IPS-NIHi7 (cell line): ENCODE results near the gene PTP4A2.
"Not testable (repeated sequence)": the region's sequence is repeated elsewhere in the genome, so short reads cannot be mapped to it uniquely, and the experiment has no call there.

Experiments
- DNase-seq: peaks from one replicate; pipeline ENCODE4 v3.0.0; 2012; ENCODE audit warnings: mixed read lengths; ENCODE audit errors: extremely low spot score

Gene PTP4A2

DNA sequence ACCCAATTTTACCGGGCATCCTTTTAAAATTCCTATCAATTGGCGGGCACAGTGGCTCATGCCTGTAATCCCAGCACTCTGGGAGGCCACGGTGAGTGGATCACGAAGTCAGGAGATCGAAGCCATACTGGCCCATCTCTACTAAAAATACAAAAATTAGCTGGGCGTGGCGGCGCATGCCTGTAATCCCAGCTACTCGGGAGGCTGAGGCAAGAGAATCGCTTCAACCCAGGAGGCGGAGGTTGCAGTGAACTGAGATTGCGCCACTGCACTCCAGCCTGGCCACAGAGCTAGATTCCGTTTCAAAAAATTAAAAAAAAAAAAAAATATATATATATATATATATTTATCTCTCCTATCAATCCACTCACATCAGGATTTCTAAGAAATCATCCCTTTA lies 12.3 kb downstream of the PTP4A2 start:
- not testable (repeated sequence) for DNase-seq

DNA sequence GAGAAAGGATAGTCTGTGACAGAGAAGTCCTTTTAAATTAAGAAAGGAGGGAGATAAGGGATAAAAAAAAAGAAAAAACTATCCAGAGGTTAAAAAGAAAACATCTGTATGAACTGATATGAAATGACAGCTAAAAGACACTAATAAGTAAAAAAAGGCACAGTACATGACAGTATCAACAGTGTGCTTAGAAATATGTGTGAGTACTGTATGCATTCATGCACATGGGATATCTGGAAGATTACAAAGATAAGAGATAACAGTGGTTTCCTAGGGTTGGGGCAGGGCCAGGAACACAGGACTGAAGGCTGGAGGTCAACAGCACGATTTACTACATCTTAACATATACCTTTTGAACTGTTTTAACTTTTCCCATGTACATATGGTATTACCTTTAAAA lies 13.3 kb downstream of the PTP4A2 start:
- no peak for DNase-seq

DNA sequence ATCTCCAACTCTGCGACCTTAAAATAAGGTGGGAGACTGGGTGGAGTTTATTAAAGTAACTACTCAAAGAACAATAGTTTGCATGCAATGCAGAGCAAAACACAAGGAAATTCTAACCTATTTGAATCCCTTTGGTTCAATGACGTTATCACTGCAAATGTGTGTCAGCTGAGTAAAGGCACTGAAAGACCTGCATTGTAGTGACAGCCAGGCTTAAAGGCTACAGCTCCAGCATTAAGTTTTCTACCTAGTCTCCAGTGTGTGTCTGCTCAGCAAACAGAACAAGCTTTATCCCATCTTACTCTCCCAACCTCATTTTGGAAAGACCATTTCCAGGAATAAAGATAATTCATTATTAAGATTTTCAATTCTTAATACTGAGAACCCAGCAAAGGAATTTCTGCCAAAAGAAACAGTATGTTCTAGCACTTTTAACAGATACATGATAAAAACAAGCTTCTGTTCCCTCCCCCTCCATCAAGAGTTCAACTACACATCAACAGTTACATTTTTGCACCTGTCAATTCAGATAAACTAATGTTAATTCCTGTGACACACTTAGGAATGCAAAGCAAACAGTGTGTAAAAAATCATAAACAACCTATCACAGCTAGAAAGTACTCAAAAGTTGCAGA lies 14.2 kb downstream of the PTP4A2 start:
- DNase-seq, result no peak

DNA sequence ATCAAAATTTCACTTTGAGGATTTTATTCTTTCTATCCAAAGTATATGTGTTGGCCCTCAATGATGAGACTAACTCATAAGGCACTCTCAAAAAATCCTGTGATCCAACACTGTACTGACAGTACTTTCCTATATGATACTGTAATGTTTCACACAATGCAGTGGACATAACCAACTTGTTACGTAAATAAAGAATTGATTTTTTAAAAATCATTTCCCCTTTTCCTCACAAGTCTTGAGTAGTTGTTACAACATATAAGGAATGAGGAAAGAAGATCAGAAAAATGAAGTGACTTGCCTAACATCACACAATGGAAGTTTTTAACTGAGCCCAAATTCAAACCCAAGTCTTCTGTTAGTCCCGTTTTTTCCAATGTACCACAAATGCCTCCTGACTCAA lies 17.2 kb downstream of the PTP4A2 start:
- DNase-seq, result no peak

DNA sequence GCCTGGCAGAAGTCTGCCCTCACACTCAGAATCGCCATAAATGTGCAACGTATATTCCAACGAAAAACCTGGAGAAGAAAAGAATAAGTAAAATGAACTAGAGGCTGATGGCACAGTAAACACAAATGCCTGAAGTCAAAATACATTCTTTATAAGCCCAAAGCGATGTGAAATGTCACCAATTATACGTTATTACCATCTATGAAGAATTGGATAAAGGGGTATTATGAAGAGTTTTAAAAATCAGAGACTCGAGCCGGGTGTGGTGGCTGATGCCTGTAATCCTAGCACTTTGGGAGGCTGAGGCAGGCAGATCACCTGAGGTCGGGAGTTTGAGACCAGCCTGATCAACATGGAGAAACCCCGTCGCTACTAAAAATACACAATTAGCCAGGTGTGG lies 18.6 kb downstream of the PTP4A2 start:
- DNase-seq, result no peak

DNA sequence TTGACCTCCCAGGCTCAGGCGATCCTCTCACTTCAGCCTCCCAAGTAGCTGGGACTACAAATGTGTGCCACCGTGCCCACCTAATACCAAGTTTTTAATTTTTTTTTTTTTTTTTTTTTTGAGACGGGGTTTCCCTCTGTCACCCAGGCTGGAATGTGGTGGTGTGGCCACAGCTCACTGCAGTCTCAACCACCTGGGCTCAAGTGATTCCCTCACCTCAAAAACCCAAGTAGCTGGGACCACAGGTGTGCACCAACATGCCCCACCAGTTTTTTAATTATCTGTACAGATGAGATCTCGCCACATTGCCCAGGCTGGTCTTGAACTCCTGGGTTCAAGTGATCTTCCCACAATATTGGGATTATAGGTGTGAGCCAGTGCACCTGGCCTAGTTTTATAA lies 22.7 kb downstream of the PTP4A2 start:
- DNase-seq, result no peak

DNA sequence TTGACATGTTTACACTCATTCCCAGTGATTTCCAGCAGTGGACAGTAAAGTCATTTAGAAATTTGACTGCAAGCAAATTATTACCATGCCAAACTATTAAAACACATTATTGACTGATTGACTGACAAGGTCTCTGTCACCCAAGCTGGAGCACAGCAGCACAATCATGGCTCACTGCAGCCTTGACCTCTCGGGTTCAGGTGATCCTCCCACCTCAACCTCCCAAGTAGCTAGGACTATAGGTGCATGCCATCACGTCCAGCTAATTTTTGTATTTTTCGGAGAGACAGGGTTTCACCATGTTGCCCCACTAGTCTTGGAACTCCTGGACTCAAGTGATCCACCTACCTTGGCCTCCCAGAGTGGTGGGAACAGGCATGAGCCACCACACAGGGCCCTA lies 24.2 kb downstream of the PTP4A2 start:
- DNase-seq, result no peak

DNA sequence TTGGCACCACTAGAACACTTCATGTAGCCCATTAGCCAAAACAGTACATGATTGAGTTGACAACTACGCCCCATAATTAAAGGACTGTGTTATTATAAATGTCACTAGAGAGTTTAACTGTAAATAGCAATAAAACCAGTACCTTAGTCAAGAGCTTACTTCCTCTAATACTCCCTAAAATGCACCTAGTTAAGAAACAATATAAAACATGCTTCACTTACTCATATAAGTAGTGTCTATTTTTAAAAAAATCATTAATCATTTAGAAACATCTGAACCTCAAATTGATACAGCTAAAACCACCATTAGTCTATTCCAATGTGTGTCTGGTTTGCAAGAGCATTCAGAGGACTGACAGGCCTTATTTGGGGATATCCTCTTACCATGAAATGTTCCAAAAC lies 25.3 kb downstream of the PTP4A2 start:
- no peak for DNase-seq

DNA sequence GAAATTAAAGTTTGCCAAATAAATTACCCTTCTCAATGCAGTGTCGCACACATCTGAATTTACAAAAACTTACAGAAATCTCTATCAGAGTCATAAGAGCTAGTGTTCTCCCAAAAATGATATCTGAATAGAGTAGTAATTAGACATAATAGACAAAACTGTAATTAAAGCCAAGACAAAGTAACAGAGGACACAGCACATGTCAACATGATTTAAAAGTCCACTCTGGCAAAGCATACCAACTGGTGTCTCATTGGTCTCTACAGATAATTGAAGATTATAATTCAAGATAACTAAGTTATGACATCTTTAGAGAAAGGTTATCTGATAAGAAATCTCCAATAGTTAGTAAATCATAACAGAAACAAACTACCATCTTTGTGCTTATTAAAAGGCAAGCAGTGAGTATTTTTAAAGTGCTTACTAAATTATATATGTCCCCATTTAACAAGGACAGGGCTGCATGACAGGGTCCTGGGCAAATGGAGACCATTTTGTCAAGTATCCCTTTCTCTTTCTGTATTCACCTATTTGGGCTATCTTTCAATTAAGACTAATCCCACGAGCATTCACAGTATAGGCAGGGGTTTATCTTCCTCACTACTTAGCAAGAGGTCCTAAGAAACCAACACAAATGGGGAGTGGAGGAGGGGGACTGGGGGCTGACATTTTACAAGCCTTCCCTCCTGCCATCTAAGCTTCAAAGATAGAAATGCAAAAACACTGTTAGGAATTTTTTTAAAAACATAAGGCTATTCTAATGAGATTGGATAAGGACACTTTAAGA lies 26.0 kb downstream of the PTP4A2 start:
- no peak for DNase-seq

DNA sequence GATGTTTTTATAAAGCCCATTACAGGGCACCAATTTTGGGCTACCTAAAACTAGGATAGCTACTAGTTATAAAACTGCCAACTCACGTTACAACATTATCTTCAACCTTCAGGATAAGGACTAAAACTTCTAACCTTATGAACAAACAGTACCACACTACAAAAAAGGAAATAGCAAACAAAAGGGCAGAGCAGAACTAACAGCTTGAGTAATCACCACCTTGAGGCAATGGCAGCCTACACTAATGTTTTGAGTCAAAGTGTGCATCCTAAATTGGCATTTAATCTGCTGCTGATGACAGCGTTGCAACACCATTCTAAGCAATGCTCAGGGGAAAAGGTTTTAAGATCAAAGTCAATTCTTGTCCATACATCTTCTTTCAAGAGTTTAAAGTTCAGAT lies 27.2 kb downstream of the PTP4A2 start:
- no peak for DNase-seq

DNA sequence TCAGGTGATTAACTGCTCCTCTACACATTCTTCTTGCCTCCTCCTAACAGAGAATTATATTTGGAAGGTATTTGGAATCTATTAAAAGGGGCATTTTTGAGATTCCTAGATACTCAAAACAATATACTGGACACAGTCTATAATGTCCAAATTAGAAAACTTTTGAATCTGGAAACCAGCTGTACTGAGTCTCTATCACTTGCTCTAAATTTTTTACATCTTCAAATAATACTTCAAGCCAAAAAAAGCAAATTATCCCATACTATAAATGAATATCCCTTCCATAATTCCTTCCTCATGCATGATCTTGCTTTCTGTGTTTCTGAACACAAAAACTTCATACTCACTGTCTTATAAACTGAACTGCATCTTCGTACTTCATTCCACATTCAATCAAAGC lies 28.5 kb downstream of the PTP4A2 start:
- no peak for DNase-seq

DNA sequence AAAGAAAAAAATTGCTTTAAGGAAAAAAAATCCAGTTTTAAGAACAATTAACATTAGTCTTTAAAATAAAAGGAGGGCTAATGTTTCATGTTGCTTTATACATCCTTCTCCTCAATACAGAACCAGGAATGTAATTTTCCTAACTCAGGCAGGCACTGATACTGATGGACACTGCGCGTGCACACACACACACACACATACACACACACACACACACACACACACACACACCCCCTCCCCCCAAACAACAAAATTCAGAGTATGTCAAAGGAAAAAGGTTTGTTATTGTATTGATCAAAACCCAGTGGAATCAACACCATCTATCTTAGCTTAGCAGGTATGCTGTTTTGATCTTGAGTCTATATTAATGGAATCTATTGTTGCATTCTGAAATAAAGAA lies 31.6 kb downstream of the PTP4A2 start:
- no peak for DNase-seq

DNA sequence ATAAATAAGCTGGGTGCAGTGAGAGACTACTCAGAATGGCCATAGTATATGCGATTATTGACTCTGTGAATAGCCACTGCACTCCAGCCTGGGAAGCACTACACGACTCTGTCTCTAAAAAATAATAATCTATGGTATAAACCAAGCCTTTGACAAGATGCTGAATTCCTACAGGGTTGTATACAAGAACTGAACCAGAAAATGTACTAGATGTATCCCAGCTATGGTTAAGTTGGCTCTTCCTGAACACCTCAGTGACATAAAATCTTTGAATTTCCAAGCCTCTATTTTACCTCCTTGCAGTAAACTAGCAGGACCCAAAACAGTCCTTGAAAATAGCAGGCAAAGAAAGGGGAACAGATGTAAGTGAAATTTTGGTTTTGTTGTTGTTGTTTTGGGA lies 32.5 kb downstream of the PTP4A2 start:
- no peak for DNase-seq

DNA sequence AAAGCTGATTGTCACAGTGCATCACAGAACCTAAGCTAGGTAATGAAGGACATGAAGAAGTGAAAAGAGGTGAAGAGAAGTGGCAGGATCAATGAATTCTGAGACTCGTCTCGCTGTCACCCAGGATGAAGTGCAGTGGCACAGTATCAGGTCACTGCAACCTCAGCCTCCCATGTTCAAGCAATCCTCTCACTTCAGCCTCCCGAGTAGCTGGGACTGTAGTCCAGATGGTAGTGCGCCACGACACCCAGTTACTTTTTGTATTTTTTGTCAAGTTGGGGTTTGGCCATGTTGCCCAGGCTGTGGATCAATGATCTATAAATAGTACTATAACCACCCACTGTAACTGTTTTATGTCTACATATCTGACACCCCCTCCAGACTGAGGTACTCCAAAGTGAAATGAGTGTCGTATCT lies 33.1 kb downstream of the PTP4A2 start:
- no peak for DNase-seq

DNA sequence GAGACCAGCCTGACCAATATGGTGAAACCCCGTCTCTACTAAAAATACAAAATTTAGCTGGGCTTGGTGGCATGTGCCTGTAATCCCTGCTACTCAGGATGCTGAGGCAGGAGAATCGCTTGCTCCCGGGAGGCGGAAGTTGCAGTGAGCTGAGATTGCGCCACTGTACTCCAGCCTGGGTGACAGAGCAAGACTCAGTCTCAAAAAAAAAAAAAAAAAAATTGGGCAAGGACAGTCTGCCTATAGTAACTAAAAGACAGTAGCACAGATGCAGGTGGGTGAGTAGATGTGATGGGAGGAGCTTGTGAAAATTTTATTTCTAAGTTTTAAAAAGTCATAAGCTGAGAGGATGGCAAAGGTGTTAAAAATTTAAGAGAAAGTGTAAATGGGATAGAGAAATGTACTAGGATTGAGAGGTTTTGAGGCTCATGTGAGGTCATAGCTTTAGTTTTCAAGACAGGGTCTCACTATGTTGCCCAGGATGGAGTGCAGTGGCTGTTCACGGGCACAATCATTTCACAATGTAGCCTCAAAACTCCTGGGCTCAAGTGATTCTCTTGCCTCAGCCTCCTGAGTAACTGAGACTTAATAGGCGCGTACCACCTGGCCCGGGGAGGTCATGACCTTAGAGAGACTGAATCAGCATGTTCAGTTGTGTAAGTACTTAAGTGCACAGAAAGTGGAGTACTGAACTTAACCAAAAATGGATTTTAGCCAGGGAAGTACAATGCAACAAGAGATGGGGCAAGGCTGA lies 33.7 kb downstream of the PTP4A2 start:
- DNase-seq, result no peak

DNA sequence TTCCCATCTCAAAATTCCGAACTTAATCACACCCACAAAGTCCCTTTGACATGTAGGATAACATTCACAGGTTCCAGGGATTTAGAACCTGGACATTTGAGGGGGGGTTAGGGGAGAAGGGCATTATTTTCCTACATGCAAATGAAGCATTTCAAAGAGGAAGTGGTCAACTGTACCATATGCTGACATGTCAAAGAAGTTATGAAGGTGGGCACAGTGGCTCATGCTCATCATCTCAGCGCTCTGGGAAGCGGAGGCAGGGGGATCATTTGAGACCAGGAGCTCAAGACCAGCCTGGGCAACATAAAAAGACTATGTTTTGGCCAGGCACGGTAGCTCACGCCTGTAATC lies 35.7 kb downstream of the PTP4A2 start:
- DNase-seq, result no peak

DNA sequence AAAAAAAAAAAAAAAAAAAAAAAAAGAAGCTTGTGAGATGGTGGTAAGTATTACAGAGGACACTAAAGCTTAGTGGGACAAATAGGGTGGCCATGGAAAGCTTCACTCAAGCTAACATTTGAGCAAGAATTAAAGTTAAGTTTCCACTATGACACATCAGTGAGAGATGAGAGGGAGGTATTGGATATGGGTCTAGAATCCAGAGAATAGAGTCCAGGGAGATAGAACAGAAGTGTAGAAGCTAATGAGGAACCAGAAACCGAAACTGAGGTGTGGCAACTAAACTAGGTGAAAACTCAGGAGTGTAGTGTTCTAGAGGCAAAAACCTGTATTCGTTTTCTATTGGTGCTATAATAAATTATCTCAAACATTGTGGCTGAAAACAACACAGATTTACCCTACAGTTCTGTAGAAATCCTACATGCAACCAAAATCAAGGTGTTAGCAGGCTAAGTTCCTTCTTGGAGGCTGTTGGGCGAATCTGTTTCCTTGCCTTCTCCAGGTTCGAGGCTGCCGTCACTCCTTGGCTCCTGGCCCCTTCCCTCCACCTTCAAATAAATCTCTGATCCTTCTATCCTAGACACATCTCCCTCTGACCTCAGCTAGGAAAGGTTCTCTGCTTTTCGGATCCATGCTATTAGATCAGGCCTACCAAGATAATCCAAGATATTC lies 36.2 kb downstream of the PTP4A2 start:
- DNase-seq, result no peak

DNA sequence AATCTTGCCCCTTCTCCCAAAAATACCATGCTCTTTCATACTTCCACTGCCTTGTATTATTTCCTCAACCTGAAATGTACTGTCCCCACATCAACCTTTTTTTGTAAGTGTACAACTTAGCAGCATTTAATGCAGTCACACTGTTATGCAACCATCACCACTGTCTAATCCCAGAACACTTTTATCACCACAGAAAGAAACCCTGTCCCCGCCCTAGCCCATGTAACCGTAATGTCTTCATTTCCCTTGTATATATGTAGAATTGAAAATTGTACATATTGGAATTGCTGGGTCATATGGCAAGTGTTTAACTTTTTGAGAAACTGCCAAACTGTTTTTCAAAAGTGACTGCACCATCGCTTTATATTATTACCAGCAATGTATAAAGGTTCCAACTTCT lies 37.4 kb downstream of the PTP4A2 start:
- DNase-seq, result no peak

DNA sequence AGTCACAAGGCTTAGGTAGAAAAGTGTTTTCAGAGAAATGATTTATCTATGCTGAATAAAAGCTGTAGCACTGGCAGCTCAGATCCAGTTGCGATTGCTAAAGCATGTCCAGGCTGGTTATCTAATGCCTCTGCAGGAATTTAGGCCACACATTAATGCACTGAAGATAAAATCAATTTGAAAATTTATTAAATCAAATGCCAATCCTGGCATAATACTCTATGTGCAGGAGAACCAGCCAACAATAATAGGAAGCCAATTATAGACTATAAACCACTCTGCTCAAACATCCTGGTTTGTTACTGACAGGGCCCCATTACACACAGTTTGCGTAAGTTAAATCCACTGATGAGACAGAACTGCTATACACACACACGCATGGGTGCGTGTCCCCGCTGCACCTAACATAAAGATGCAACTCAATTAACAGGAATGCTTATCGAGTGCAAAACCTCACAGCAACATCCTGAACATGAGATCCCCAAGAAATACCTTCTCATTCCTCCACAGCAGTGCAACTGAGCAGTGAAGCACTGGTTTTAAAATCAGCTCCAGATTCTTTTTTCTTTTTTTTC lies 40.6 kb downstream of the PTP4A2 start:
- no peak for DNase-seq

DNA sequence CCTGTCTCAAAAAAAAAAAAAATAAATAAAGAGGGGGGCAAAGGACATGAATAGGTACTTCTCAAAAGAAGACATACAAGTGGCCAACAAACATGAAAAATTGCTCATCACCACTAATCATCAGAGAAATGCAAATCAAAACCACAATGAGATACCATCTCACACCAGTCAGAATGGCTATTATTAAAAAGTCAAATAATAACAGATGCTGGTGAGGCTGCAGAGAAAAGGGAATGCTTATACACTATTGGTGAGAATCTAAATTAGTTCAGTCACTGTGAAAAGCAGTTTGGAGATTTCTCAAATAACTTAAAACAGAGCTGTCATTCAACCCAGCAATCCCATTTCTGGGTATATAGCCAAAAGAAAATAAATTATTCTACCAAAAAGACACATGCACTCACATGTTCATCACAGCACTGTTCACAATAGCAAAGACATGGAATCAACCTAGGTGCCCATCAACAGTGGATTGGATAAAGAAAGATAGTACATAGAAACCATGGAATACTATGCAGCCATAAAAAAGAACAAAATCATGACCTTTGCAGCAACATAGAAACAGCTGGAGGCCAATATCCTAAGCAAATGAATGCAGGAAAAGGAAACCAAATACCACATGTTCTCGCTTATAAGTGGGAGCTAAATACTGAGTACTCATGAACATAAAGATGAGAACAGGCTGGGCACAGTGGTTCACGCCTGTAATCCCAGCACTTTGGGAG lies 42.5 kb downstream of the PTP4A2 start:
- not testable (repeated sequence) for DNase-seq

DNA sequence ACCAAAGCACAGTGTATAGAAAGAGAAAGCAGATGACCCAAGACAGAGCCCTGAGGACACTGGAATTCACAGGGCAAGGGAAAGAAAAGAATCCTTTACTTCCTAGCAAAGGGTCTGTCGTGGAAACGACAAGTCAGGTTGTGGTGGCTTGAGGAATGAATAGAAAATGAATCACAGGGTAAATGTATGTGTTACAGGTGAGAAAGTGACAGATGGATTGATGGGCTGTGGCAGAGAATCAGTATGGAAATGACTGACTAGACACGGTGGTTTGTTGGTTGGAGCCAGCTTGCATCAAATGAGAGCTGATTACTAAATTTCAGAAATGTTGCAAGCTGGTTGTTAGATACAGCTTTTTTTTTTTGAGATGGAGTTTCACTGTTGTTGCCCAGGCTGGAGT lies 46.9 kb downstream of the PTP4A2 start:
- no peak for DNase-seq
